Lower lobe of right lung (tissue), 2 donors: Measurements from ENCODE around the gene MIPOL1. TPM values are rescaled to one million over a fixed set of nuclear protein-coding genes. Genes with fewer than 3 reads are reported as not detected.
A peak's percentile ranks its signal among the peaks of the same experiment; 100 is the strongest.

Source experiments
- ATAC-seq, 2 donors: fragments of 200-7000 bp; cut with Tn5 transposase; one replicate each; pipeline ENCODE4 v1.9.1; 2020 to 2022; ENCODE audit warnings: mild to moderate bottlenecking in 2 of 2, moderate library complexity in 2 of 2
- DNase-seq: peaks from one replicate; pipeline ENCODE4 v3.0.0-alpha.2; 2020
- H3K27ac ChIP-seq: fragments of 200-600 bp; one replicate; pipeline ENCODE4 v1.8.0; 2022
- H3K27me3 ChIP-seq: fragments of 200-600 bp; one replicate; pipeline ENCODE4 v1.8.0; 2022; ENCODE audit warnings: low read depth
- H3K36me3 ChIP-seq: fragments of 200-600 bp; one replicate; pipeline ENCODE4 v1.8.0; 2022; ENCODE audit warnings: mild to moderate bottlenecking
- H3K4me1 ChIP-seq: fragments of 200-600 bp; one replicate; pipeline ENCODE4 v1.8.0; 2022
- H3K4me3 ChIP-seq: fragments of 200-600 bp; one replicate; pipeline ENCODE4 v1.8.0; 2022; ENCODE audit warnings: mild to moderate bottlenecking
- H3K9me3 ChIP-seq: fragments of 200-600 bp; one replicate; pipeline ENCODE4 v1.8.0; 2022
- intact Hi-C: fragments of 100-400 bp; cut with DNase I; formaldehyde crosslinking; loops from one replicate; pipeline ENCODE4 v1.11.0; 2022
- total RNA-seq: library from RNA; stranded (reverse); fragmentation: NEBNext Ultra II Directional; extraction: Animal tissue kit (Norgen Biotek cat#: 25700); gene quantifications from one replicate; pipeline ENCODE4 v1.2.1, GENCODE V29; 2021
- TF ChIP-seq, protein P1 (sequence below): fragments of 200-600 bp; IDR thresholded peaks from one replicate; pipeline ENCODE4 v1.8.0; 2022; ENCODE audit warnings: antibody characterized with exemption, mild to moderate bottlenecking
- donor health status: DM: no; HTN: yes; CAD: no; lungs with severe emphysema.

Gene MIPOL1
- total RNA-seq, 1 donor from 2014 or later: 12.1 TPM

DNA sequence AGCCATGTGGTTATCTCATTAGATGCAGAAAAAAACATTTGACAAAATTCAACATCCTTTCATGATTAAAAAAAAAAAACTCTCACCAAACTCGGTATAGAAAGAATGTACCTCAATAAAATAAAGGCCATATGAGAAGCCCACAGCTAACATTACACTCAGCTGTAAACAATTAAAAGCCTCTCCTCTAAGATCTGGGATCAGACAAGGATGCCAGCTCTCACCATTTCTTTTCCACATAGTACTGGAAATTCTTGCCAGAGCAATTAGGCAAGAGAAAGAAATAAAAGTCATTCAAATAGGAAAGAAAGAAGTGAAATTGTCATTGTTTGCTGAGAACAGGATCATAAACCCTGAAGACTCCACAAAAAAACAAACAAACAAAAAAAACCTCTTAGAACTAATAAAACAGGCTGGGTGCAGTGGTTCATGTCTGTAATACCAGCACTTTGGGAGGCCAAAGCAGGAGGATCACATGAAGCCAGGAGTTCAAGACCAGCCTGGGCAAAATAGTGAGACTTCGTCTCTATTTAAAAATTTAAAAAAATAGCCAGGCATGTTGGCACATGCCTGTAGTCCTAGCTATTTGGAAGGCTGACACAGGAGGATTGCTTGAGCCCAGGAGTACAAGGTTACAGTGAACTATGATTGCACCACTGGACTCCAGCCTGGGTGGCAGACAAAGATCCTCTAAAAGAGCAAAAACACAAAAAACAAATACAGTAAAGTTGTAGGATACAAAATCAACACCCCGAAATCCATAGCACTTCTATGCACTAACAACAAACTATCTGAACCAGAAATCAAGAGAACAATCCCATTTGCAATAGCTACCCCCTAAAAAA lies 282.9 kb downstream of the MIPOL1 start:
- Histone ChIP-seq H3K9me3 (no peaks in the 10 kb centered on the region), H3K4me3 (no peak overlapping the region), H3K4me1 (no peaks in the 10 kb centered on the region), H3K27ac (no peak overlapping the region), H3K36me3 (no peaks in the 10 kb centered on the region), H3K27me3 (no peaks in the 10 kb centered on the region)
- DNase-seq (no peak), ATAC-seq (no peak)
- intact Hi-C loops: no loop called here
- TF ChIP-seq, protein P1, sequence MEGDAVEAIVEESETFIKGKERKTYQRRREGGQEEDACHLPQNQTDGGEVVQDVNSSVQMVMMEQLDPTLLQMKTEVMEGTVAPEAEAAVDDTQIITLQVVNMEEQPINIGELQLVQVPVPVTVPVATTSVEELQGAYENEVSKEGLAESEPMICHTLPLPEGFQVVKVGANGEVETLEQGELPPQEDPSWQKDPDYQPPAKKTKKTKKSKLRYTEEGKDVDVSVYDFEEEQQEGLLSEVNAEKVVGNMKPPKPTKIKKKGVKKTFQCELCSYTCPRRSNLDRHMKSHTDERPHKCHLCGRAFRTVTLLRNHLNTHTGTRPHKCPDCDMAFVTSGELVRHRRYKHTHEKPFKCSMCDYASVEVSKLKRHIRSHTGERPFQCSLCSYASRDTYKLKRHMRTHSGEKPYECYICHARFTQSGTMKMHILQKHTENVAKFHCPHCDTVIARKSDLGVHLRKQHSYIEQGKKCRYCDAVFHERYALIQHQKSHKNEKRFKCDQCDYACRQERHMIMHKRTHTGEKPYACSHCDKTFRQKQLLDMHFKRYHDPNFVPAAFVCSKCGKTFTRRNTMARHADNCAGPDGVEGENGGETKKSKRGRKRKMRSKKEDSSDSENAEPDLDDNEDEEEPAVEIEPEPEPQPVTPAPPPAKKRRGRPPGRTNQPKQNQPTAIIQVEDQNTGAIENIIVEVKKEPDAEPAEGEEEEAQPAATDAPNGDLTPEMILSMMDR: no peak

DNA sequence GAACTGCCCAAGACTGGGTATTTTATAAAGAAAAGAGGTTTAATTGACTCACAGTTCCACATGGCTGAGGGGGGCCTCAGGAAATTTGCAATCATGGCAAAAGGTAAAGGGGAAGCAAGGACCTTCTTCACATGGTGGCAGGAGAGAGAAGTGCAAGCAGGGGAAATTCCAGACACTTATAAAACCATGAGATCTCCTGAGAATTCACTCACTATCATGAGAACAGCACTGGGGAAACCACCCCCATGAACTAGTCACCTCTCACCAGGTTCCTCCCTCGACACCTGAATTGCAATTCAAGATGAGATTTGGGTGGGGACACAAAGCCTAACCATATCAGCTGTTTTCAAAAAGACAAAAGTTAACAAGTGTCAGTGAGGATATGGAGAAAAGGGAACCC lies 284.7 kb downstream of the MIPOL1 start:
- no peak for ATAC-seq
- TF ChIP-seq, protein P1: no peak
- Histone ChIP-seq H3K9me3 (no peaks in the 10 kb centered on the region), H3K4me3 (no peak overlapping the region), H3K27me3 (no peaks in the 10 kb centered on the region), H3K4me1 (no peaks in the 10 kb centered on the region), H3K36me3 (no peaks in the 10 kb centered on the region), H3K27ac (no peak overlapping the region)
- intact Hi-C loops: no loop called here
- no peak for DNase-seq

DNA sequence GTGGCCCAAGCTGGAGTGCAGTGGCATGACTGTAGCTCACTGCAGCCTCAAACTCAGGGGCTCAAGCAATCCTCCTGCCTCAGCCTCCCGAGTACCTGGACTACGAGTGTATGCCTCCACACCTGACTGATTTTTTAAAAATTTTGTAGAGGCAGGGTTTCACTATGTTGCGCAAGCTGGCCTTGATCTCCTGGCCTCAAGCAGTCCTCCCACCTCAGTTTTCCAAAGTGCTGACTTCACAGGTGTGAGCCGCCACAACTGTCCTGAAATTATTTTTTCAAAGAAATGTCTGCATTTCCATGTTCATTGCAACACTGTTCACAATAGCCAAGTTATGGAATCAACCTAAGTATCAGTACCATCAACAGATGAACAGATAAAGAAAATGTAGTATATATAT lies 285.9 kb downstream of the MIPOL1 start:
- Histone ChIP-seq H3K27ac (no peak overlapping the region), H3K27me3 (no peaks in the 10 kb centered on the region), H3K4me1 (no peaks in the 10 kb centered on the region), H3K36me3 (no peaks in the 10 kb centered on the region), H3K4me3 (no peak overlapping the region), H3K9me3 (no peaks in the 10 kb centered on the region)
- DNase-seq (no peak), ATAC-seq (no peak)
- TF ChIP-seq, protein P1: no peak
- intact Hi-C loops: no loop called here

DNA sequence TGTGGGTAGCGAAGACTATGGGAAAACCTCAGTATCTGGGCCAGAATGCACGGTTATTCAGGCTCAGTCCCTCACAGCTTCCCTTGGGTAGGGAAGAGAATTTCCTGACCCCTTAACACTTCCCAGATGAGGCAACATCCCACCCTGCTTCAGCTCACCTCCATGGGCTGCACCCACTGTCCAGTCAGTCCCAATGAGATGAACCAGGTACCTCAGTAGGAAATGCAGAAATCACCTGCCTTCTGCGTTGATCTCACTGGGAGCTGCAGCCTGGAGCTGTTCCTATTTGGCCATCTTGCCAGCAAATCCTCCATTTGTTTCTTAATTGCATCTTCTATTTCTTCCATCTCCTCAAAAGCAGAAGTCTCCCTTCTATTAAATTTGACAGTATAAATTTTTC lies 292.9 kb downstream of the MIPOL1 start:
- DNase-seq: no peak
- Histone ChIP-seq H3K27me3 (no peaks in the 10 kb centered on the region), H3K9me3 (no peaks in the 10 kb centered on the region), H3K27ac (no peak overlapping the region), H3K4me3 (no peak overlapping the region), H3K4me1 (no peaks in the 10 kb centered on the region), H3K36me3 (no peaks in the 10 kb centered on the region)
- no peak for ATAC-seq
- TF ChIP-seq, protein P1: no peak
- intact Hi-C loops: no loop called here

DNA sequence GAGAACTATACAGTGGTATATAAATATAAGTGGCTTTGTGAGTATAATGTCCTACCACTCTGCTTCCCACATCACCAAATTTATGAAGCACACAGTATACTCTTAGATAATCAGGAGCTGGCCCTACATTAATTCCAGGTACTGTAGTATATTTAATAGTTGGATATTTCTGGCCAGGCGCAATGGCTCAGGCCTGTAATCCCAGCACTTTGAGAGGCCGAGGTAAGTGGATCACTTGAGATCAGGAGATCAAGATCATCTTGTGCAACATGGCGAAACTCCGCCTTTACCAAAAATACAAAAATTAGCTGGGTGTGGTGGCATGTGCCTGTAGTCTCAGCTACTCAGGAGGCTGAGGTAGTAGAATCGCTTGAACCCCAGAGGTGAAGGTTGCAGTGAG lies 293.3 kb downstream of the MIPOL1 start:
- Histone ChIP-seq H3K4me1 (no peaks in the 10 kb centered on the region), H3K36me3 (no peaks in the 10 kb centered on the region), H3K4me3 (no peak overlapping the region), H3K27ac (no peak overlapping the region), H3K9me3 (no peaks in the 10 kb centered on the region), H3K27me3 (no peaks in the 10 kb centered on the region)
- TF ChIP-seq, protein P1: no peak
- intact Hi-C loops: no loop called here
- DNase-seq (no peak), ATAC-seq (peak; percentile 38 to 46)
